Endothelial cell of umbilical vein (primary cell): ENCODE results near the gene CD200. TPM values are rescaled to one million over a fixed set of nuclear protein-coding genes. Genes with fewer than 3 reads are reported as not detected.
A peak's percentile ranks its signal among the peaks of the same experiment; 100 is the strongest.

ENCODE experiments used
- BruUV-seq: library from RNA; stranded (reverse); fragments of 400-500 nt; replicated peaks from 2 replicates; lab custom pipeline; 2021; lab: Mats Ljungman, UMichigan
- CTCF ChIA-PET: fragments of 300-600, 350-600 bp; sonication (Branson Sonifier 250); formaldehyde crosslinking; loops from one replicate; lab custom pipeline; 2021; ENCODE audit warnings: antibody characterized with exemption, inconsistent platforms; lab: Charles Lee
- POLR2A ChIA-PET: fragments of 300-600, 350-600 bp; sonication (Branson Sonifier 250); formaldehyde crosslinking; loops from one replicate; lab custom pipeline; 2021; ENCODE audit warnings: antibody characterized with exemption, inconsistent platforms; lab: Charles Lee
- DNase-seq: peaks from one replicate; pipeline ENCODE4 v3.0.0-alpha.2; 2011; ENCODE audit warnings: low read depth, low spot score
- FAIRE-seq: peaks from 2 replicates; lab custom pipeline; 2011; peaks lifted over from hg19 to GRCh38; lab: Jason Lieb, UNC
- H2AFZ ChIP-seq: 2 replicates; pipeline ENCODE4 v1.6.0; 2012; ENCODE audit warnings: low read depth, low read length, control low read depth, inconsistent platforms
- H3K27ac ChIP-seq: 2 replicates; pipeline ENCODE4 v1.5.1; 2011; ENCODE audit warnings: low read depth, mild to moderate bottlenecking, control low read depth, low read length, moderate library complexity; ENCODE audit not compliant: insufficient read depth
- H3K27me3 ChIP-seq, 2 experiments: 2 replicates each; pipeline versions ENCODE4 v1.6.0 to v1.6.1; 2011; ENCODE audit warnings: low read length in 2 of 2, mixed read lengths in 1 of 2; ENCODE audit not compliant: control insufficient read depth in 2 of 2, insufficient read depth in 2 of 2
- H3K36me3 ChIP-seq, 2 experiments: 2 replicates in 1 of 2; 3 replicates in 1 of 2; pipeline ENCODE4 v1.5.1; 2011; ENCODE audit warnings: low read length in 2 of 2, mild to moderate bottlenecking in 1 of 2, moderate library complexity in 1 of 2; ENCODE audit not compliant: control insufficient read depth in 2 of 2, insufficient read depth in 2 of 2; ENCODE audit errors: extremely low read depth in 1 of 2
- H3K4me1 ChIP-seq: 3 replicates; pipeline ENCODE4 v1.5.1; 2011; ENCODE audit warnings: mild to moderate bottlenecking, low read length; ENCODE audit not compliant: control insufficient read depth, insufficient read depth; ENCODE audit errors: extremely low read depth
- H3K4me2 ChIP-seq: 2 replicates; pipeline ENCODE4 v1.6.1; 2011; ENCODE audit warnings: low read length, control low read depth, mixed read lengths; ENCODE audit not compliant: insufficient read depth
- H3K4me3 ChIP-seq, 3 experiments: fragments of 200-600 bp in 1 of 3; sonication (generic), shearing (Covaris generic) in 1 of 3; replicated peaks in 1 of 3; 2 replicates each; pipeline ENCODE4 v1.5.1; 2011 to 2016; ENCODE audit warnings: control low read depth in 3 of 3, low read length in 3 of 3, mild to moderate bottlenecking in 2 of 3, inconsistent platforms in 1 of 3, low read depth in 1 of 3, moderate library complexity in 1 of 3; ENCODE audit not compliant: insufficient read depth in 1 of 3
- H3K79me2 ChIP-seq: 2 replicates; pipeline ENCODE4 v1.6.0; 2012; ENCODE audit warnings: low read length, inconsistent platforms; ENCODE audit not compliant: control insufficient read depth, insufficient read depth
- H3K9ac ChIP-seq: replicated peaks from 2 replicates; pipeline ENCODE3; 2011; ENCODE audit warnings: low read length, control low read depth; ENCODE audit not compliant: insufficient read depth; ENCODE audit errors: extremely low read depth
- H3K9me1 ChIP-seq: replicated peaks from 3 replicates; pipeline ENCODE4 v1.6.0; 2011; ENCODE audit warnings: mild to moderate bottlenecking, low read length; ENCODE audit not compliant: control insufficient read depth, insufficient read depth; ENCODE audit errors: extremely low read depth
- H3K9me3 ChIP-seq: replicated peaks from 2 replicates; pipeline ENCODE4 v1.5.1; 2012; ENCODE audit warnings: low read length, inconsistent platforms; ENCODE audit not compliant: control insufficient read depth, insufficient read depth
- H4K20me1 ChIP-seq: replicated peaks from 2 replicates; pipeline ENCODE3; 2011; ENCODE audit warnings: mild to moderate bottlenecking, low read length; ENCODE audit not compliant: control insufficient read depth, insufficient read depth; ENCODE audit errors: extremely low read depth
- EZH2 ChIP-seq: IDR thresholded peaks from 2 replicates; pipeline ENCODE4 v1.6.1; 2012; ENCODE audit warnings: borderline replicate concordance, low read depth, mild to moderate bottlenecking, moderate library complexity, low read length, inconsistent platforms; ENCODE audit not compliant: severe bottlenecking
- FOS ChIP-seq: IDR thresholded peaks from 2 replicates; pipeline ENCODE4 v1.6.1; 2011; ENCODE audit warnings: mild to moderate bottlenecking, low read length, moderate library complexity, borderline replicate concordance; ENCODE audit not compliant: insufficient read depth
- GATA2 ChIP-seq: IDR thresholded peaks from 2 replicates; pipeline ENCODE4 v1.7.0; 2011; ENCODE audit warnings: low read depth, mild to moderate bottlenecking, moderate library complexity, mixed read lengths, low read length; ENCODE audit not compliant: insufficient read length, insufficient read depth
- JUN ChIP-seq: IDR thresholded peaks from 2 replicates; pipeline ENCODE4 v1.6.1; 2011; ENCODE audit warnings: borderline replicate concordance, low read depth; ENCODE audit not compliant: insufficient read length, insufficient read depth
- MAX ChIP-seq: IDR thresholded peaks from 2 replicates; pipeline ENCODE4 v1.6.1; 2011; ENCODE audit not compliant: insufficient read depth, insufficient read length
- MYC ChIP-seq: IDR thresholded peaks from one replicate; pipeline ENCODE4 v1.6.1; 2011; ENCODE audit warnings: mild to moderate bottlenecking, low read depth, low read length
- POLR2A ChIP-seq: IDR thresholded peaks from 2 replicates; pipeline ENCODE4 v1.6.1; 2012; ENCODE audit warnings: low read depth, mild to moderate bottlenecking, control low read depth, low read length
- POLR2AphosphoS5 ChIP-seq: IDR thresholded peaks from 2 replicates; pipeline ENCODE4 v1.6.1; 2012; ENCODE audit warnings: low read depth, mild to moderate bottlenecking, control low read depth, low read length, moderate library complexity; ENCODE audit not compliant: insufficient read depth
- dilution Hi-C: fragments of 300-500 bp; cut with MboI; formaldehyde crosslinking; loops from one replicate; pipeline ENCODE4 v1.15.0; 2019; ENCODE audit warnings: low sequenced_read_pairs; ENCODE audit not compliant: extremely low pct_ligation_motif_present
- intact Hi-C: fragments of 100-400 bp; cut with micrococcal nuclease; formaldehyde crosslinking; loops from one replicate; pipeline ENCODE4 v1.10.0; 2022
- polyA plus RNA-seq, 4 experiments: library from polyadenylated mRNA; depleted of rRNA in 3 of 4; stranded (reverse) in 3 of 4; unstranded in 1 of 4; fragments of >200 nt; gene quantifications; 2 replicates each; pipeline versions ENCODE4 v1.2.1 to v1.2.3, GENCODE V29; 2011 to 2012; ENCODE audit warnings: missing spikeins in 1 of 4
- total RNA-seq: library from RNA; stranded (reverse); gene quantifications from 2 replicates; pipeline ENCODE4 v1.2.3, GENCODE V29; 2021
- TF ChIP-seq, protein P1 (sequence below), 2 donors: IDR thresholded peaks; 1 replicate in 1 of 2; 2 replicates in 1 of 2; pipeline ENCODE4 v1.5.1; 2011; ENCODE audit warnings: low read length in 2 of 2, mild to moderate bottlenecking in 2 of 2, moderate library complexity in 2 of 2, control low read depth in 1 of 2, inconsistent platforms in 1 of 2, low read depth in 1 of 2; ENCODE audit not compliant: insufficient read depth in 1 of 2; ENCODE audit errors: extremely low read depth in 1 of 2

The CD200 gene
- total and polyA plus RNA-seq, 2 donors (not counting 3 experiments of a cell fraction or from before 2014, with no cell fraction given), result 8.1 to 8.2 TPM

DNA sequence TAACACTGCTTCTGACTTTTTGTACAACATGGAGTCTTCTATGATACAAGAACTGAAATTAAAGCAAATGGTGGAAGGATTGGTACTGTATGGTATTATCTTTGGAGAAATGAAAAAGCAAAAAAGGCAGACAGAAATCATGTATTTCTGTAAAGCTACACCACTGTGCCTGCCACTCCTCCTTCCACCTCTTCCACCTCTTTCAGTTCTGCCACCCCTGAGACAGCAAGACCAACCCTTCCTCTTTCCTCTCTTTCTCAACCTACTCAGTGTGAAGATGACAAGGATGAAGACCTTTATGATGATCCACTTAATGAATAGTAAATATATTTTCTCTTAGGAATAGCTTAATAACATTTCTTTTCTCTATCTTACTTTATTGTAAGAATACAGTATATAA is 57.0 kb downstream of the CD200 start:
- peak overlapping the region; percentile 98 for H3K27ac ChIP-seq
- no peak overlapping the region for H3K4me2 ChIP-seq
- H3K9ac ChIP-seq, result no peak overlapping the region
- TF ChIP-seq JUN, result no peak
- TF ChIP-seq GATA2, result no peak
- no peak for TF ChIP-seq POLR2A
- TF ChIP-seq POLR2AphosphoS5, result no peak
- no peak for TF ChIP-seq FOS
- TF ChIP-seq MAX, result no peak
- TF ChIP-seq EZH2, result no peak
- no peak for TF ChIP-seq MYC
- TF ChIP-seq, protein P1, sequence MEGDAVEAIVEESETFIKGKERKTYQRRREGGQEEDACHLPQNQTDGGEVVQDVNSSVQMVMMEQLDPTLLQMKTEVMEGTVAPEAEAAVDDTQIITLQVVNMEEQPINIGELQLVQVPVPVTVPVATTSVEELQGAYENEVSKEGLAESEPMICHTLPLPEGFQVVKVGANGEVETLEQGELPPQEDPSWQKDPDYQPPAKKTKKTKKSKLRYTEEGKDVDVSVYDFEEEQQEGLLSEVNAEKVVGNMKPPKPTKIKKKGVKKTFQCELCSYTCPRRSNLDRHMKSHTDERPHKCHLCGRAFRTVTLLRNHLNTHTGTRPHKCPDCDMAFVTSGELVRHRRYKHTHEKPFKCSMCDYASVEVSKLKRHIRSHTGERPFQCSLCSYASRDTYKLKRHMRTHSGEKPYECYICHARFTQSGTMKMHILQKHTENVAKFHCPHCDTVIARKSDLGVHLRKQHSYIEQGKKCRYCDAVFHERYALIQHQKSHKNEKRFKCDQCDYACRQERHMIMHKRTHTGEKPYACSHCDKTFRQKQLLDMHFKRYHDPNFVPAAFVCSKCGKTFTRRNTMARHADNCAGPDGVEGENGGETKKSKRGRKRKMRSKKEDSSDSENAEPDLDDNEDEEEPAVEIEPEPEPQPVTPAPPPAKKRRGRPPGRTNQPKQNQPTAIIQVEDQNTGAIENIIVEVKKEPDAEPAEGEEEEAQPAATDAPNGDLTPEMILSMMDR (IDR thresholded peaks at IDR 0.05; ENCODE audit: extremely low read depth in 1 of 2, insufficient read depth in 1 of 2, low read depth in 1 of 2, low read length in 2 of 2), result no peak
- dilution Hi-C loops (no loop called here), intact Hi-C loops (loop anchor here (2.0 to 5.0 kb wide), 2 partner anchors 47 to 129 kb away; no protein-coding TSS in a partner anchor)
- H3K36me3 ChIP-seq, result no peaks in the 10 kb centered on the region
- H3K27me3 ChIP-seq, result no peaks in the 10 kb centered on the region
- FAIRE-seq (no peak), DNase-seq (no peak)
- ChIA-PET CTCF (interaction anchor here (1.6 to 1.9 kb wide), 2 partner anchors 47 to 57 kb away, joined by 8 to 10 read pairs; partner anchors contain the start of gene CD200), POLR2A (interaction anchor here (0.6 kb wide), 1 partner anchor 39 kb away, joined by 3 read pairs; no protein-coding TSS in a partner anchor)
- H3K9me3 ChIP-seq, result peaks cover 3% of the 10 kb centered on the region
- H3K4me3 ChIP-seq, result no peak overlapping the region
- no peak overlapping the region for H2AFZ ChIP-seq
- H4K20me1 ChIP-seq, result no peaks in the 10 kb centered on the region
- no TSS peak for BruUV-seq
- H3K79me2 ChIP-seq, result no peaks in the 10 kb centered on the region
- H3K9me1 ChIP-seq, result no peaks in the 10 kb centered on the region
- peaks cover 35% of the 10 kb centered on the region for H3K4me1 ChIP-seq
